Keratinocyte (primary cell): ENCODE measurements around the gene GMCL1.

Source experiments
- EZH2 ChIP-seq: IDR thresholded peaks from one replicate; pipeline ENCODE4 v1.6.1; 2012; ENCODE audit warnings: inconsistent platforms, mild to moderate bottlenecking, low read length, moderate library complexity
- TF ChIP-seq, protein P1 (sequence below), 3 experiments: IDR thresholded peaks in 1 of 3; conservative IDR thresholded peaks in 1 of 3; optimal IDR thresholded peaks in 1 of 3; 2 replicates in 2 of 3; 3 replicates in 1 of 3; pipeline versions ENCODE3 to v1.5.1; 2011; ENCODE audit warnings: low read length in 3 of 3, mild to moderate bottlenecking in 3 of 3, moderate library complexity in 2 of 3, control low read depth in 1 of 3, inconsistent platforms in 1 of 3; ENCODE audit not compliant: insufficient read depth in 2 of 3; ENCODE audit errors: extremely low read depth in 1 of 3

GRCh38 chr2:69791045-69791444 lies 38.4 kb upstream of the GMCL1 start:
- TF ChIP-seq, protein P1, sequence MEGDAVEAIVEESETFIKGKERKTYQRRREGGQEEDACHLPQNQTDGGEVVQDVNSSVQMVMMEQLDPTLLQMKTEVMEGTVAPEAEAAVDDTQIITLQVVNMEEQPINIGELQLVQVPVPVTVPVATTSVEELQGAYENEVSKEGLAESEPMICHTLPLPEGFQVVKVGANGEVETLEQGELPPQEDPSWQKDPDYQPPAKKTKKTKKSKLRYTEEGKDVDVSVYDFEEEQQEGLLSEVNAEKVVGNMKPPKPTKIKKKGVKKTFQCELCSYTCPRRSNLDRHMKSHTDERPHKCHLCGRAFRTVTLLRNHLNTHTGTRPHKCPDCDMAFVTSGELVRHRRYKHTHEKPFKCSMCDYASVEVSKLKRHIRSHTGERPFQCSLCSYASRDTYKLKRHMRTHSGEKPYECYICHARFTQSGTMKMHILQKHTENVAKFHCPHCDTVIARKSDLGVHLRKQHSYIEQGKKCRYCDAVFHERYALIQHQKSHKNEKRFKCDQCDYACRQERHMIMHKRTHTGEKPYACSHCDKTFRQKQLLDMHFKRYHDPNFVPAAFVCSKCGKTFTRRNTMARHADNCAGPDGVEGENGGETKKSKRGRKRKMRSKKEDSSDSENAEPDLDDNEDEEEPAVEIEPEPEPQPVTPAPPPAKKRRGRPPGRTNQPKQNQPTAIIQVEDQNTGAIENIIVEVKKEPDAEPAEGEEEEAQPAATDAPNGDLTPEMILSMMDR (optimal IDR thresholded peaks at IDR 0.05 in 1 of 3, IDR thresholded peaks at IDR 0.05 in 1 of 3, conservative IDR thresholded peaks at IDR 0.05 in 1 of 3; ENCODE audit: extremely low read depth in 1 of 3, insufficient read depth in 2 of 3, low read length in 3 of 3) = no peak
- no peak for TF ChIP-seq EZH2
